Mononuclear cell (primary cell): ENCODE measurements around the gene ARHGDIA. TPM values are rescaled to one million over a fixed set of nuclear protein-coding genes. Genes with fewer than 3 reads are reported as not detected.
"Not testable (repeated sequence)": the region's sequence is repeated elsewhere in the genome, so short reads cannot be mapped to it uniquely, and the experiment has no call there.

Source experiments
- H3K27me3 ChIP-seq: 2 replicates; pipeline ENCODE4 v1.6.0; 2011; ENCODE audit warnings: low read length, control low read depth; ENCODE audit not compliant: insufficient read depth
- H3K4me1 ChIP-seq: 2 replicates; pipeline ENCODE4 v1.5.1; 2011; ENCODE audit warnings: mild to moderate bottlenecking, low read length, control low read depth; ENCODE audit not compliant: insufficient read depth
- H3K4me3 ChIP-seq: 2 replicates; pipeline ENCODE4 v1.5.1; 2011; ENCODE audit warnings: mild to moderate bottlenecking, low read length, moderate library complexity
- H3K9me3 ChIP-seq: 2 replicates; pipeline ENCODE4 v1.5.1; 2011; ENCODE audit warnings: low read depth, mild to moderate bottlenecking, control low read depth, low read length
- total RNA-seq: library from RNA; depleted of rRNA; stranded (reverse); fragments of >200 nt; gene quantifications from one replicate; pipeline ENCODE4 v1.2.3, GENCODE V29; 2012

Gene ARHGDIA
- total RNA-seq, 1 donor: 189 TPM

DNA sequence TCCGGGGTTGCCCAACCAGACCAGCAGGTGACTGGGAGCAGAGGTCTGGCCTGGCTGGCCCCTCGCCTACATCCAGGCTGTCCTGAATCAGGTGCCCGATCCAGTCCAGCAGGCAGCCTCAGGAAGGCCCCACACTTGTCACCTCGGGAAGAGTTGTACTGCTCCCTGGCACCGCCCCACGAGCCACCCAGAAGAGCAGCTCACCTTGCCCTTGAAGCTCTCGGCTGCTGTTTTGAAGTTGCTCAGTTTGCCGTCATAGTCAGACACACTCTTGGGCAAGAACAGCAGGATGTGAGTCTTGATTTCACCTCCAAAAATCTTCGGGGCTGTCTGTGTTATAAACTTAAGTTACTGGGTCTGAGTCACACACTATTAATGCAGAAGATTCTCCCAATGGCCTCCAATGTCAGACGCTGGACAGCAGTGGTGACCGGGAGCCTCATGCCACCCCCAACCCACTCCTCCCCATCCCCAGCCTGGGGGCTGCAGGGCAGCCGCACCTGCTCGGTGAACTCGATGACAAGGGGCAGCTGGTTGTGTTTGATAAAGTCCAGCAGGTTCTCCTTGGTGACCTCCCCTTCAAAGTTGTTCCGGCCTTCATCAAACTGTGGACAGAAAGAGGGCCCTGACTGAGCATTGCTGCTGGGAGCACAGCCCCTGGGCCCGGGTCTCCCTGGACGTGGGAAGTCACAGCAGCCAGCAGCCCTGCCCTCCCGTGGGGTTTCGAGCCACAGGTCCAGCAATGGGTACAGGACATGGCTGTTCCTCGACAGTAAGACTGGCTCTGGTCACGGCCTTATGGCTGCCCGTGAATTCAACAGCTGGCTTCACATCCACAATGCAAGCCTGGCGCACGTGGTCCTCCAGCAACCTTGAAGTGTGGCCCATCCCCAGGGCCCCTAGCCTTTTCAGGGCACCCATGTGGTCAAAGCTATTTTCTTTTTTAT, 24.1 kb downstream of the ARHGDIA start:
- no peaks in the 10 kb centered on the region for H3K27me3 ChIP-seq
- no peaks in the 10 kb centered on the region for H3K4me1 ChIP-seq
- no peak overlapping the region for H3K4me3 ChIP-seq
- H3K9me3 ChIP-seq: no peaks in the 10 kb centered on the region

DNA sequence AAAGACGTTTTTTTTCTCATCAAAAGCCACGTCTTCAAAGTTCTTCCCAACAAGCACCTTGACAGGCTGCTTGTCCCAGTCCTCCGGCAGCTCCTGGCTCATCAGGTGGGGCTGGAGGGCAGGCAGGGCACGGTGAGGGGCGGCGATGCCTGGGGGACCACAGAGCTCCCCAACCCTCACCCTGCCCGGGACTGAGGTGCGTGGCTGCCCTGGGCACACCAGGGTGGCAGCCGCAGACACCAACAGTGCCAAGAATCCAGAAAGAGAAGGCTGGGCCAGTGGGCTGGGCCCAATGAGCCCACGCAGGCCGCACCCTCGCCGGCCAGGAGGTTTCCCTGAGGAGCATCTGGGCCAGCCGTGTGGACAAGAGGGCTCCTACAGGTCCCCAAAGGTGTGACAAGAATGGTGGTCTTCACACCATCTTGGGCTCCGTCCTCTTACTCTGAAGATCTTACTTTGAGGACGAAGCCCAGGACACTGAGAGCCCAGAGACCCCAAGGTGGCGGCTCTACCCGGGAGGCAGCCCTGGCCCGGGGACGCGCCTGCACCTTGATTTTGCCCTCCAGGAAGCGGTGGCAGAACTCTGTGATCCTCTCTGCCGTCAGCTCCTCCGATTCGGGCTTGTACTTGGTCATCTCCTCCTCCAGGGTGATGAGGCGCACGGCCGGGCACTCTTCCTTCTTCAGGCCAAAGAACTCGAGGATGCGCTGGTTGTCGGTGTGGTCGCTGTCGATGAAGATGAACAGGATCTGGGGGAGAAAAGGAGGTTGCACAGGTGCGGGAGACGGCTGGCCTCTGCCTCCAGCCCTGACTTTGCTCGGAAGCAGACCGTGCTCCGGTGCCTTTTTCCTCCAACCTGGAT, 25.0 kb downstream of the ARHGDIA start:
- Histone ChIP-seq H3K4me1 (peaks cover 2% of the 10 kb centered on the region), H3K9me3 (no peaks in the 10 kb centered on the region), H3K27me3 (no peaks in the 10 kb centered on the region), H3K4me3 (no peak overlapping the region)

DNA sequence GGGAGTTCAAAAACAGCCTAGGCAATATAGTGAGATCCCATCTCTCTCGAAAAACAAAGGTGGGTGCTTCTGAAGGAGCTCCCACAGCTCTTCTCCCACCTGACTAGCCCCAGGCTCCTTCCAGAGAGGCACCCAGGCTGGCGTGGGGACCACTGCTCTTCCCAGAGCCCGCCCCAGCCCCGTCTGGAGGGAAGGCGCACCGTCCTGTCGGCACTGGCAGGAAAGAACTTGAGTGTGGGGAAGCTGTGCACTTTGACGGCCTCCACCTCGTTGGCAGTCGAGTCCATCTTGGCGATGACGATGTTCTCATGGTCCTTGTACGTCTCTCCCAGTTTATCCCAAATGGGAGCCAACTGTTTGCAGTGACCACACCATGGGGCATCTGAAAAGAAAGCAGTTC, 25.8 kb downstream of the ARHGDIA start:
- peaks cover 8% of the 10 kb centered on the region for H3K4me1 ChIP-seq

DNA sequence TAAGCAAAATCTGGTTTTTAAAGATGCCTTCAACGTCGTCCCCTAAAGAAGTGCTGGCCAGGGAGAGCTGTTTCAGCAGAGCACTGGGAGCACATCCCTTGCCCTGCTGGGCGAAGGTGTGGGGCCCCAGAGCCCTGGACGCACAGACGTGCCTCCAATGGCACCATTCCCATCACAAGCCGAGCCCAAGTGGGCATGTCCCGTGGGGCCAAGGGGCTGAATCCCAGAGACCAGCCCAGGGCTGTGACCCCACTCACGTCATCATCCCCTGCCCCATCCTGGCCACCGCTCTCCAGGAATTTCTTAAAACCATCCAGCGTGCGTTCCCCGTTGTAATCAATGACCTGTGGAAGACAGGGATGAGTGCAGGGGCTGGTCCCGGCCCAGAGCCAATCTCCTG, 26.2 kb downstream of the ARHGDIA start:
- Histone ChIP-seq H3K4me1 (peaks cover 8% of the 10 kb centered on the region), H3K27me3 (no peaks in the 10 kb centered on the region), H3K4me3 (no peak overlapping the region), H3K9me3 (no peaks in the 10 kb centered on the region)

More for the DNA sequence above, 25.8 kb downstream of the ARHGDIA start:
- Histone ChIP-seq H3K4me3 (no peak overlapping the region), H3K9me3 (no peaks in the 10 kb centered on the region), H3K27me3 (no peaks in the 10 kb centered on the region)

DNA sequence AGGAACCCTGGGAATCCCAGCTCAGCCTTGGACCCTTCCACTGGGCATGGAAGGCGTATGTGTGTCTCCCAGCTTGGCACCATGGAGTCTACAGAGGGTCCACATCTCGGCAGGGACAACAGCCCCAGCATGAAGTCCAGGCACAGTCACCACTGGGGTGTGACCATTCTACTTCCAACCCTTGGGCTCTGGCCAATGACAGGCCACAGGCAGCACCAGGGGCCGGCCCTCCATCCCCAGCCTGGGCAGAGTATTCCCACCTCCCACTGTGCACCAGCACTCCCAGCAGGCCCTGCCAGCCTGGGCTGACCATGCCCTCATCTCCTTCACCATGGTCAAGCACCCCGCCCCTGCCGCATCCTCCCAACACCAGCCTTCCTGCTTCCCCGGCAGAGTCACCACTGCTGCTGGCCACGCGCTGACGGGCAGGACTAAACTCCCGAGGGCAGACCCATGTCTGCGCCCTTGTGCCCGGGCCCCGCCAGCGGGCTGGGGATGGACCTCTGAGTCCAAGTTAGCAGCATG, 26.7 kb downstream of the ARHGDIA start:
- Histone ChIP-seq H3K27me3 (no peaks in the 10 kb centered on the region), H3K4me1 (peaks cover 8% of the 10 kb centered on the region), H3K4me3 (no peak overlapping the region), H3K9me3 (no peaks in the 10 kb centered on the region)

DNA sequence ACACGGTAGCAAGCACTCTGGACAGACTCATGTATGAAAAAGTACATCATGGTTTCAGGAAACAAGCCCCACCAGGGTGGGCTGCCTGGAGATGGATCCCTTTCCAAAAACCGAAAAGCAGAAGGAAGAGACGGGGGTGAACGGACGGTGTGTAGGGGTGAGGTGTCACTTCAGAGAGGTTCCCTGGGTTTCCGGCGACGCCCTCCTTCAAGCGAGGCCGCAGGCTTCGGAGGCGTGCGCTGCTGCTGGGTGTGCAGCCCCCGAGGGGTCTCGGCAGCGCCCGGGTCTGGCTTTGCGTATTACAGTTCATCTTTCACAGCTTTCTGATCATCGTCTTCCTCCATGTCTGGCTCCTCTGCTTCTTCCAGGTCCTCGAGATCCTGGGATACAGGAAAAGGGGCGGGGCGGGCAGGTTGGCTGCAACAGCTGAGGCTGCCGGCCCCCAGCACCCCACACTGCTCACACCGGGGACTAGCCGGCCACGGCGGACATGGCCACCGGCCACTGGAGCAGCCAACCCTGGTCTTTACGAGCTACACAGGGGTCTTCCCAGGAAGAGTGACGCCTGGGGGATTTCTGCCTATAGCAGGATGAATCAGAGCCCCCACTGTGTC, 27.3 kb downstream of the ARHGDIA start:
- H3K4me3 ChIP-seq: no peak overlapping the region
- peaks cover 12% of the 10 kb centered on the region for H3K4me1 ChIP-seq
- no peaks in the 10 kb centered on the region for H3K27me3 ChIP-seq
- H3K9me3 ChIP-seq: no peaks in the 10 kb centered on the region

GRCh38 chr17:81842725-81843504, 28.2 kb downstream of the ARHGDIA start:
- no peaks in the 10 kb centered on the region for H3K9me3 ChIP-seq
- peaks cover 18% of the 10 kb centered on the region for H3K4me1 ChIP-seq
- no peak overlapping the region for H3K4me3 ChIP-seq
- no peaks in the 10 kb centered on the region for H3K27me3 ChIP-seq

GRCh38 chr17:81842378-81842724, 28.8 kb downstream of the ARHGDIA start:
- Histone ChIP-seq H3K9me3 (no peaks in the 10 kb centered on the region), H3K4me1 (peaks cover 20% of the 10 kb centered on the region), H3K27me3 (no peaks in the 10 kb centered on the region), H3K4me3 (no peak overlapping the region)

DNA sequence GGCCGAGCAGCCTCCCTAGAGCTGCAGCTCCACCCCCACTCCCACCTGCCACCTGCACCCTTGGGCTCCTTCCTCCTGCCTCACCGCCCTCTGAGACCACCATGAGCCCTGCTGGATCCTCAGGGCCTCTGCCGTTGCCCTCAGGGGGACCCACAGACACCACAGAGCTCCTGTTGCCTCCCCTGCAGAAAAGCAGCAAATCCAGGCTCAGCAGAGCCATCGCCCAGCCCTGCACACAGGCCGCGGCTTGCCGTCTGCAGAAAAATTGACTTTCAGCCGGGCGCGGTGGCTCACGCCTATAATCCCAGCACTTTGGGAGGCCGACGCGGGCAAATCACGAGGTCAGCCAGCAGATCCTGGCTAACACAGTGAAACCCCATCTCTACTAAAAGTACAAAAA, 29.3 kb downstream of the ARHGDIA start:
- Histone ChIP-seq H3K9me3 (no peaks in the 10 kb centered on the region), H3K27me3 (no peaks in the 10 kb centered on the region), H3K4me1 (peaks cover 20% of the 10 kb centered on the region), H3K4me3 (no peak overlapping the region)

- peaks cover 25% of the 10 kb centered on the region for H3K4me1 ChIP-seq
- H3K27me3 ChIP-seq: no peaks in the 10 kb centered on the region
- no peak overlapping the region for H3K4me3 ChIP-seq
- H3K9me3 ChIP-seq: no peaks in the 10 kb centered on the region
Observed at GRCh38 chr17:81840826-81841778, 30.0 kb downstream of the ARHGDIA start.

- H3K4me3 ChIP-seq, H3K9me3 ChIP-seq, H3K27me3 ChIP-seq: not testable (repeated sequence)
- H3K4me1 ChIP-seq: peaks cover 25% of the 10 kb centered on the region
Observed at GRCh38 chr17:81840059-81840458, 31.1 kb downstream of the ARHGDIA start.

- H3K9me3 ChIP-seq: no peaks in the 10 kb centered on the region
- no peaks in the 10 kb centered on the region for H3K27me3 ChIP-seq
- H3K4me3 ChIP-seq: no peak overlapping the region
- H3K4me1 ChIP-seq: peaks cover 25% of the 10 kb centered on the region
Observed at GRCh38 chr17:81839301-81839700, 31.8 kb downstream of the ARHGDIA start.

DNA sequence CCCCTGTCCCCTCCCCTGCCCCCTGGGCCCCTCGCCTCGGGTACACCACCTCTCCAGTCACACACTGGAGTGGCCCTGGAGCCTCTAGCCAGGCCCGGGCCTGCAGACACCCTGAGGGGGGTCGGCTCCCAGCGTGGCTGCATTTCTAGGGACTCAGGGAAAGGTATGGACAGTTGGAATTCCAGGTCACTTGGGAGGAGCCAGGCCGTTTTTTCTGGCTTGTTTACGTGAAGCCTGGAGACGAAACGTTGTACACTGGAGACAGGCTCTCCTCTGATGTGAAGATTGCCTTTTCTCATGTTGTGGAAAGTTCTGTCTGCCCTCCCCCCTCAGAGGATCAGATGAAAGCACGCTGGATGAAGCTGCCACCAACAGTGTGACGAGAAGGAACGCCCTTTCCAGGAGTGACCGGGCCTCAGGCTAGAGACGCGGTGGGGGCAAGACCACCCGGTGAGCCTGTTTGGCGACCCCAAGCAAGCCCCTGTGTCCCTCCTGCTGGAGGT, 32.3 kb downstream of the ARHGDIA start:
- no peak overlapping the region for H3K4me3 ChIP-seq
- peaks cover 30% of the 10 kb centered on the region for H3K4me1 ChIP-seq
- no peaks in the 10 kb centered on the region for H3K27me3 ChIP-seq
- H3K9me3 ChIP-seq: no peaks in the 10 kb centered on the region
